Measurements from ENCODE around the gene ADAMTS6.

The ADAMTS6 gene

GRCh38 chr5:65100911-65101631 is 380.6 kb downstream of the ADAMTS6 start:
- DNase-seq: no peak
